ENCODE measurements around the gene VAPB.

Gene VAPB

DNA sequence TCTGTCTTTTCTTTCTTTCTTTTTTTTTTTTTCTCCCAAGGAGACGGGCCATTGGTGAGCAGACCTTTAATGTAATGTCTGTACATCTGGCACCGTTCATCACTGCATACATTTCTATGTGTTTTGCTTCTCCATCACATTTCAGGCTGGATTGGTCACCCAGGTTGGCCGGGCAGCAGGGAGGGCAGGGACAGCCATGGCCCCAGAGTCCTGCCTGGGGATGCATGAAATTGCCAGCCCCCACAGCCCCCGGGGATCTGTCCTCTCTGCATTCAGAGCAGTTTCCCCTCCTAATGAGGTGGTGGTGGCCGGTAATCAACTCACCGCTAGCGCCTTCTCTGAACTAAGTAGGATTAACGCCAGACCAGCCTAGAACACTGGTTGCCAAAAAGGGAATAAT, 75.8 kb downstream of the VAPB start:
- H3K4me3 ChIP-seq (ENCODE audit: low read length) = no peak overlapping the region
- no peak for TF ChIP-seq ZNF274 (IDR thresholded peaks at IDR 0.05; ENCODE audit: low read depth, low read length)

DNA sequence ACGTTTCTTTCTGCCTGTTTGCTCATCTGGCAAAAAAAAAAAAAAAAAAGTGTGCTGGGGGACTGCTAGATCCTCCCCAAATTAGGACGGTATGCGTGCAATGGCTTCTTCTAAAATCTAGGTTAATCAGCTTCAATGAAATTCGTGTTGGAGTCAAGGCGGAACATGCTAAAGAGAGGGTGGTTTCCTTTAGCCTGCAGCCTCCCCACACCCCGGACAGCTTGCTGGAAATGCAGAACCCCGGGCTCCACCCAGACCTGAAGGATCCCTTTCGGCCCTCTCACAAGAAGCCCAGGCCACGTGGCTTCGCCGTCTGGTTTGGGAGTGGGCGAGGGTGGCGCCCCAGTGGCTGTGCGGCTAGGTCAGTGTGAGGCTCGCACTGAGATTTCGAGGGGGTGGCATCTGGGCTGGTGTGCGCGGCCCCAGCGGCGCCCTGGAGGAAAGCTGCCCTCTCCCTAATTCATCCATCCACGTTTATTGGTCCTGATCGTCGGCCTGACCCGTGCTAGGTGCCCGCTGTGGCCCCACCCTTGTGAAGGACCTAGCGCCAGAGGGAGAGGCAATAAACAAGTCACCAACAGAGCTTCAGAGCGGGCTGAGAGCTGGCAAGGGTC, 77.2 kb downstream of the VAPB start:
- H3K4me3 ChIP-seq (ENCODE audit: low read length) = no peak overlapping the region
- no peak for TF ChIP-seq ZNF274 (IDR thresholded peaks at IDR 0.05; ENCODE audit: low read depth, low read length)

DNA sequence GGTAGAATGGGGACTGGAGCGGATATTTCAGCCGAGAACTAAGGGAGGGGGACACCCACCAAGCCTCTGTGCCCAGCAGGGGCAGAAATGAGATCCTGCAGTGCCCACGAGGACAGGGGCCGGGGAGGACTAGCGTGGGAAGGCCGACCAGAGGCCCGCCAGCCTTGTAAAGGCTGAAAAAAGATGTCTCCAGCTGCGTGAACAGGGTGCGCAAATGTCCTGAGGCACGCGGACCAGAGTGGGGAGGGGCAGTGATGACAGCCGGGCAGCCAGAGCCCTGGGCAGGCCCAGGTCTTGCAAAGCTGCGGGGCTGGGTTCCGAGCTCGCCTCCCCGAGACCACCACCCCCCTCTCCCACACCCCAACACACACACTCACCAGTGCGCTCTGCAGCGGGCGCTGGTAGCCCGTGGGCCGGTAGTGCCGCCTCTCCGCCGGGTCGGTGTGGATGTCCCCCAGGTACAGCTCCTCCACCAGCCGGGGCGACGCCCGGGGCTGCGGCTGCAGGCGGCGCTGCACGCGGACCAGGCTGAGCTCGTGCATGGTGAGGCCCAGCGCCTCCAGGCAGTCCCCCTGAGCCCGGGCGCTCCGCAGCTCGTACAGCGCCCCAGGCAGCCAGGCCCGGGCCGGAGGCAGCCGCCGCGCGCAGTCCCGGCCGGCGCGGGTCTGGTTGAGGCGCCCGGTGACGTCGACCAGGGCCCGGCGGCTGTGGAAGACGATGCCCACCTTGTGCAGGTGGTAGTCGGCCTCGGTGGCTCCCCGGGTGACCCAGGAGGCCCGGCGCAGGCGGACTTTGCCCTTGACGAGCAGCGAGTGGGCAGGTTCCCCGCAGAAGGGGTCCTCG, 77.9 kb downstream of the VAPB start:
- no peak for TF ChIP-seq ZNF274 (IDR thresholded peaks at IDR 0.05; ENCODE audit: low read depth, low read length)
- no peak overlapping the region for H3K4me3 ChIP-seq (ENCODE audit: low read length)

DNA sequence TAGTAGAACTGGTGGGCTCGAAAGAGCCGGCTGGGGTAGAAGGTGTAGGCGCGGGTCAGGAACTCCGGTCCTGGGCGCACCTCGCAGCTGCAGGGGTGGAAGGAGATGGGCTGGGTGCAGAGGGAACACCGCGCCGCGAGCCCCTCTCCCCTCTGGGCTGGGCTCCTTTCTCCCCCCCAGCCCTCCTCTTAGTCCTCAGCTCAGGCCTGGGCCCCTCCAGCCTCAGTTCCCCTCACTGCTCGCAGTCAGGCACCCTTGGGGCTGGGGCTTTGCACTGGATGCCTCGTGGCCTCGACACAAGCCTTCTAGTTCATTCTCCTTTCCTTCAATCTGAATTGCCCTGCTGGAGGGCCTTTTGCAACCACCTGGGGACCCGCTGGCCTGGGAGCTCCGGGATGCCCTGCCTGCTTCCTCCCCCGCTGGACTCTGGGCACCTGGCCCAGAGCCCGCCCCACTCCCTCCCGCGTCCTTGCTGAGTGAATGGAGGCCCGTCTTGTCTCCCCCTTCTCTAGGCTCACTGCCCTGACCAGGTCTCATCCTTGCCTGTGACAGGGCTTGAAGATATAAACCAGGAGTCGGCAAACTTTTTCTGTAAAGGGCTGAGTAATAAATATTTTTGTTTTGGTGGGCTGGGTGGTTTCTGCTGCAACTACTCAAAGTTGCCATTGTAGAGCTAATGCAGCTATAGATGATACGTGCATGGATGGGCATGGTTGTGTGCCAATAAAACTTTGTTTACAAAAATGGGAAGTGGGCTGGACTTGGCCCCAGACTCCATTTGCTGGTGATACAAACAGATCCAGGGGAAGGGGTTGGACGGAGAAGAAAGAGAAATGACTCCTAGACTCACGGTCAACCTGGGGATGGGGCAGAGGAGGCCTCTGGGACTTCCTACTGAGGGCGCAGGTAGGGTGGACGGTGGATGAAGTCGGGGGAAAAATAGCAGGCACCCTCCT, 78.8 kb downstream of the VAPB start:
- TF ChIP-seq ZNF274 (IDR thresholded peaks at IDR 0.05; ENCODE audit: low read depth, low read length) = no peak
- H3K4me3 ChIP-seq (ENCODE audit: low read length) = no peak overlapping the region

DNA sequence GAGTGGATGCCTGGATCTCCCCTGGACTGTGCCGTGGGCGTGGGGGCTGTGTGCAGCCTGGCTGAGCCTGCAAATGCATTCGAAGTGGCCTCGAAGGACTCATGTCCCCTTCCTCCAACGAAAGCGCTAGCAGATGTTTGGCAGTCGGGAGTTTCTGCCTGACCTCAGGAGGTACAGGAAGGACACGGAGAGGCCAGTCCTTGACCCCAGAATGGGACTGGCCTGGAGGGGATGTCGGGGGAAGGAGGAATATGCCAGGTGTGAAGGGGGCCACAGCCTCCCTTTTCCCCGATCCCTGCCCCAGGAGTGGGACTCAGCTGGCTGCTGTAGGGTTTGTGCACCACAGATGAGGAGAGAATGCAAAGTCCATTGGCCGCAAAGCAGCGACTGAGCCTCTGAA, 80.6 kb downstream of the VAPB start:
- no peak for TF ChIP-seq ZNF274 (IDR thresholded peaks at IDR 0.05; ENCODE audit: low read depth, low read length)
- no peak overlapping the region for H3K4me3 ChIP-seq (ENCODE audit: low read length)

DNA sequence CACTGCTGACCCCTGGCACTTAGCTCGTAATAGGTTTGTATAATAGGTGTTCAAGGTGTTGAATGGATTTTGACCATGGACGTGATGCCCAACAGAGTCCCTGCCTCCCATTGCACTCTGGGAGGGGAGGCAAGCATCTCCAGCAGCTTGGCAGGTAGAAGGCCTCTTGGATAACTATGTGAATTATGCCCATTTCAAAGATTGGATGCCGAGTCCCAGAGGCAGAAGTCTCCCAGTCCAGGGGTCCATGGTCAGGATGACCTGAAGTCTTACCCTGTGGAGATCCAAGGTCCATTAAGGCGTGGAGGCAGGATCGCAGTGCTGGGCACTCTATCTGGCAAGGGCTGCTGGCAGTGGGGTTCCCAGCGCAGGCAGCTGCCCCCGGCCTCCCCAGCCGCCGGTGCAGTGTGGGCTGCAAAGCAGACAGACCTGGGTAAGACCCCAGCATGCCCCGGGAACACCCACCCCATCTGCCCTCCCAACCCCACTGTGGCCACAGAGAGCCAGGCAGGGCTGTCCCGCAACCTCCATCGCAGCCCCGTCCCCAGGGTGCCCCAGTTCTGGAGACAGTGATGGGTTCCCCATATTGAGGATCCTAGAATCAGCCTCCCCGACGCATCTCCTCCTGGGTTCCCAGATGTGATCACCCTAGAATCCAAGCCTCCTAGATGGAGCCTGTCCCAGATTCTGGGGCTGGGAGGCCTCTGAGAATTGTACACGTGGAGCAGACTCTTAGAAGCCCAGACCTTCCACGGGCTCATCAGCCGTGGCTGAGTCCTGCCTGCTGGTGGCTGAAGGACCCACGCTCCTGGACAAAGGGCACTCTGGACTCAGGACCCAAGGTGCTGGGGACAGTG, 81.5 kb downstream of the VAPB start:
- no peak overlapping the region for H3K4me3 ChIP-seq (ENCODE audit: low read length)
- no peak for TF ChIP-seq ZNF274 (IDR thresholded peaks at IDR 0.05; ENCODE audit: low read depth, low read length)

DNA sequence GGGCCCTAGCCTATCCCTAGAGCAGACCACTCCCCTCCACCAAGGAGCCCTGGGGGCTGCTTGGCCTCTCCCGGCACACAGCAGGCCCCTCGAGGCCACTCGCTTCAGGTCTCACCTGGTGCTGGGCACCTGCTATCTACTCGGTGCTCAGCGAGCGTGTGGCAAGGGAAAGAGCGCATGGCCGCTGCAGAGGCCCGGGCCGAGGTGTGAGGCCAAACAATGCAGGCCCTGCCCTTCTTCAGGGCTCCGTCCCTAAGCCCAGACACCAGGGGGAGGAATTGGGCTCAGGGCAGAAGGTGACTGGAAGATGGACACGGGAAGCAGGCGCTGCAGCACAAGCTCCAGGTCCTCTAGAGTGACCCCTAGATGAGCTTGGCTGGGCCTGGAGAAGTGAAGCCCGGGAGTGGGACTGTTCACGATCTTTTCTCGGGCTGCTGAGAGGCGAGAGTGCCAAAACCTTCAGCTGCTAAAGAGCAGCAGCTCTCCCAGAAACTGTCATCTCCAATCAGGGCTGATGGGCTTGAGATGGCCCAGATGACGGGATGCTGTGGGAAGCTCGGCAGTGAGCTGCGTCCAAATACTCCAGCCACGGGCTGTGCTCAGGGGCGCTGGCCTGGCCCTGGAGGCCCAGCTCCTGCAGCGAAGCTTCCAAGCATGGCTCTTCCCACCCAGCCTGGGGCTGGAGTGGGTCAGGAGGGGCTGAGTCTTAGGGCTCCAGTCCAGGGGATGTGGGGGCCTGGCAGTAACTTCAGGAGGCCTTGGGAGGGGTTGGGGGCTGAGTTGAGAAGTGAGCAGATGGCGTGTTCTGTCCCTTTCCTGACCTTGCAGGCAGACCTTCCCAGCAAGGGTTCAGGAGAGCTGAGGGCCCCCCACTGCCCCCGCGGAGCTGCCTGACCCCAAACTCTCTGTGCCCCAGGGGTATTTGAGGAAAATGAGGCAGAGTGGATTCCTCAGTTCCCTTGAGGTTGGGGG, 82.5 kb downstream of the VAPB start:
- no peak overlapping the region for H3K4me3 ChIP-seq (ENCODE audit: low read length)

DNA sequence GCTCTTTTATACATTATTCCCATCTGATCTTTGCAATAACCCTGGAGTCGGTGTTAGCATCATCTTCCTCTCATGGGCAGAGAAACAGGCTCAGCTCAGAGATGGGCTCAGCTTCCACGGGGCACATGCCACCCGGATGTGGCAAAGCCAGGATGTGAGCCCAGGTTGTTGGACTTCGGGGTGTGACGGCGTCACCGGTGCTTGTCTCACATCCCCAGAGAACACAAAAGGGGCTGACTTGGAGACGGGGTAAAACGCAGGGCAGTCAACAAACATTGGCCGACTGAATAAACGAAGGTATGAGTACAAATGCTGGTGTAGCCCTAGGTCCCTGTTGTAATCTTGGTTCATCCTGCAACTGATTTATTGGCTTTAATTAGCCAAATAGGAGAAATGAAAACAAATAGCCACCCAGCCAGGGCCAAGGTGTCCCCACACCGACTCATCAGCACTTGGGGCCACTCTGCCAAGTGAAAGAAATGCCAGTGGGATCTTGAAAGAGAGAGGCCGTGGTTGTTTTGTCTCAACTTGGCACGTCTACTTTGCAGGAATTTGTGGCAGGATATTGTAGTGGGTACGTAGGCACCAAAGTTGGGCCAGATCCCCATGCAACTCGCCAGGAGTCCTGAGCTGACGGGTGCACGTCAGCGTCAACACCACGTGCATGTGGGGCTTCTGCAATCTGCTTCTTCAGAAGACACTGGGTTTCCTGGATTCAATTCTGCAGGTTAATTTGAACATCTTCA, 83.4 kb downstream of the VAPB start:
- H3K4me3 ChIP-seq (ENCODE audit: low read length) = no peak overlapping the region
- TF ChIP-seq ZNF274 (IDR thresholded peaks at IDR 0.05; ENCODE audit: low read depth, low read length) = no peak

More for the DNA sequence above, 82.5 kb downstream of the VAPB start:
- TF ChIP-seq ZNF274 (IDR thresholded peaks at IDR 0.05; ENCODE audit: low read depth, low read length) = no peak

DNA sequence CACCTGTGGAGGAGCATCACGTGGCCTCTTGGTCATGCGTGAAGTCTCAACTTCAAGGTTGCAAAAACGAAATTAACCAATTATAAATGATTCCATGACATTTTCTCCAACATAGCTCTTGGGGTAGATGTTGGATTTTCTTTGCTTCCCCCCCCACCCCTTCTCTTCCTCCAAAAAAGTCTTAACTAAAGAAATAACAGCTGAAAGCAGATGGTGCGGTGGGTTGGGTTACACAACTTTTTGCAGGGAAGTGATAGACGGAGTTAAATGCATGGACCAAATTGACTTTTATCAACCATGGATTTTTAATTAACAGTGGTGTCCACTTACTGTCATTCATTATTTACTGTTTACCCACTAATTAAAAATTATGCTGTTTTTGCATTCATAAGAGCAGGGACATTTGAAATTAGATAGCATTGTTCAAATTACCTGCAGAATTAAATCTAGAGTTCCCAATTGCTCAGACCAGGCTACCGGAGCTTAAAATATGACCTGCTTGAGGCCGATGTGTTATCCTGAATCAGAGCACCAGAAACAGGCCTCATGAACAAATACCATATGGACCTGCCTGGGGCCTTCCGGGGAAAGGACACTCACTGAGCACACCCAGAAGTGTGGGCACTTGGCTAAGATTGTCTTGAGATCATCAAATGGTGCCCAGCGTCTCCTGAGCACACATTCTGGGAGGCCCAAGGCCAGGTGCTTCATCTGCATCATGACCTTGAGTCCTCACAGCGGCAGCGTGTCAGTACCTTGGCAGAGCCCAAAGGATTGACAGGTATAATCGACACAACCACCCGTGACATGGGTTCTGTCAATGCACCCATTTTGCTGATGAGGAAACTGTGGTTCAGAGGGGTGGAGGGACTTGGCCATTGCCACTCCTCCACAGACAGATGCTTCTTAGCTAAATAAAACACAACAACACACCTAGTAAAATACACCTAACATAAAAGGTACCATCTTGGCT, 84.7 kb downstream of the VAPB start:
- no peak for TF ChIP-seq ZNF274 (IDR thresholded peaks at IDR 0.05; ENCODE audit: low read depth, low read length)
- H3K4me3 ChIP-seq (ENCODE audit: low read length) = no peak overlapping the region

DNA sequence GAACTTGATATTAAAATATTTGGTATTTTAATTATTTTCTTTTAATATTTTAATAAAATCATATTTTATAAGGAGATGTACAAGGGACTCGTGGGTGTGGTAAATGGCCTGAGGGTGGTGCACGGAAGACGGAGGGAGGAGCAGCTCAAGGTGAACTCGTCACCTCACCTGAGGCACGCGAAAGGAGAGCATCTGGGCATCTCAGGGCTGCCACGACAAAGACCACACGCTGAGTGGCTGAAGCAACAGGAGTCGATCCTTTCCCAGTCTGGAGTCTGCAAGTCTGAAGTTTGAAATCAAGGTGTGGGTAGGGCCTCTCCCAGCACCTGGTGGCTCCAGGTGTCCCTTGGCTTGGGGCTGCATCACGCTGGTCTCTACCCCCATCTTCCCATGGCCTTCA, 86.4 kb downstream of the VAPB start:
- no peak for TF ChIP-seq ZNF274 (IDR thresholded peaks at IDR 0.05; ENCODE audit: low read depth, low read length)
- H3K4me3 ChIP-seq (ENCODE audit: low read length) = no peak overlapping the region
